Adrenal gland (tissue), 12 donors: Measurements from ENCODE around the gene KCNJ9. TPM values are rescaled to one million over a fixed set of nuclear protein-coding genes. Genes with fewer than 3 reads are reported as not detected.
"Not testable (repeated sequence)": the region's sequence is repeated elsewhere in the genome, so short reads cannot be mapped to it uniquely, and the experiment has no call there.

Source experiments
- DNase-seq, 7 donors: peaks; one replicate each; pipeline ENCODE4 v3.0.0-alpha.2; 2019 to 2020
- H3K27ac ChIP-seq, 5 donors: fragments of 200-600 bp; sonication (generic) in 4 of 5; 1 replicate in 3 of 5; 2 replicates in 2 of 5; pipeline versions ENCODE4 v1.5.1 to v1.8.0; 2016 to 2020; ENCODE audit warnings: mild to moderate bottlenecking in 1 of 5
- H3K27me3 ChIP-seq: fragments of 200-600 bp; 2 replicates; pipeline ENCODE4 v1.8.0; 2021
- H3K36me3 ChIP-seq, 2 donors: fragments of 200-600 bp; replicated peaks in 1 of 2; 1 replicate in 1 of 2; 2 replicates in 1 of 2; pipeline versions ENCODE4 v1.5.1 to v1.8.0; 2018 to 2022
- H3K4me1 ChIP-seq, 2 donors: fragments of 200-600 bp; replicated peaks in 1 of 2; 1 replicate in 1 of 2; 2 replicates in 1 of 2; pipeline versions ENCODE4 v1.5.1 to v1.8.0; 2018 to 2021
- H3K4me3 ChIP-seq, 4 donors: fragments of 200-600 bp; sonication (generic) in 3 of 4; one replicate each; pipeline ENCODE4 v1.5.1; 2016 to 2018
- H3K9me3 ChIP-seq, 3 donors: fragments of 200-600 bp; sonication (generic) in 1 of 3; replicated peaks in 1 of 3; 1 replicate in 2 of 3; 2 replicates in 1 of 3; pipeline versions ENCODE4 v1.5.1 to v1.8.0; 2016 to 2021
- POLR2A ChIP-seq, 2 donors: fragments of 450-650 bp; IDR thresholded peaks; one replicate each; pipeline ENCODE4 v1.6.1; 2017; ENCODE audit warnings: antibody characterized with exemption in 2 of 2, mild to moderate bottlenecking in 2 of 2, moderate library complexity in 1 of 2
- WGBS, 4 donors: extraction: QIAGEN DNeasy Blood & Tissue Kit in 2 of 4; methylation state at CpG; one replicate each; pipeline versions ENCODE4 v1.1.5 to v1.1.7; 2013 to 2017; 5-methylcytosine and 5-hydroxymethylcytosine counted together
- intact Hi-C, 2 donors: fragments of 100-400 bp; cut with DNase I; formaldehyde crosslinking; loops; one replicate each; pipeline versions ENCODE4 v1.14.1 to v1.15.0; 2022 to 2023
- polyA plus RNA-seq, 3 donors: library from polyadenylated mRNA; stranded (reverse); fragments of 200-250 nt in 2 of 3; fragments of 350-450 nt in 1 of 3; fragmentation: Illumina TruSeq in 1 of 3; extraction: RNeasy Lipid Tissue Mini Kit (QIAGEN cat#74804) in 1 of 3; gene quantifications; one replicate each; pipeline ENCODE4 v1.2.3, GENCODE V29; 2013 to 2014
- total RNA-seq, 9 donors: library from RNA; depleted of rRNA in 4 of 9; stranded (reverse); fragments of >200 nt in 4 of 9; fragments of 120-200 nt in 1 of 9; fragmentation: NEBNext Ultra II Directional in 1 of 9; extraction: Animal tissue kit (Norgen Biotek cat#: 25700) in 1 of 9; gene quantifications; one replicate each; pipeline versions ENCODE4 v1.1.0 to v1.2.4, GENCODE V29; 2013 to 2023
- TF ChIP-seq, protein P1 (sequence below), 6 experiments: fragments of 450-650 bp in 4 of 6; fragments of 200-600 bp in 2 of 6; sonication (generic) in 1 of 6; IDR thresholded peaks; 1 replicate in 5 of 6; 2 replicates in 1 of 6; pipeline versions ENCODE4 v1.5.1 to v1.8.0; 2016 to 2021; ENCODE audit warnings: antibody characterized with exemption in 6 of 6, mild to moderate bottlenecking in 2 of 6, moderate library complexity in 1 of 6
- donor health status: healthy with polysubstance abuse.
- donor health status: Bipolar disorder and iron deficiency.
- donor health status: DM: yes; HTN: yes; CAD: no.
- donor health status: DM: no; HTN: no; CAD: no.
- donor health status: DM: no; HTN: no; CAD: no.
- donor health status: DM: yes; HTN: yes; CAD: no.

The KCNJ9 gene
- total and polyA plus RNA-seq, 12 donors, result 0.14 to 1.1 (median 0.22) TPM; not detected in 6

DNA sequence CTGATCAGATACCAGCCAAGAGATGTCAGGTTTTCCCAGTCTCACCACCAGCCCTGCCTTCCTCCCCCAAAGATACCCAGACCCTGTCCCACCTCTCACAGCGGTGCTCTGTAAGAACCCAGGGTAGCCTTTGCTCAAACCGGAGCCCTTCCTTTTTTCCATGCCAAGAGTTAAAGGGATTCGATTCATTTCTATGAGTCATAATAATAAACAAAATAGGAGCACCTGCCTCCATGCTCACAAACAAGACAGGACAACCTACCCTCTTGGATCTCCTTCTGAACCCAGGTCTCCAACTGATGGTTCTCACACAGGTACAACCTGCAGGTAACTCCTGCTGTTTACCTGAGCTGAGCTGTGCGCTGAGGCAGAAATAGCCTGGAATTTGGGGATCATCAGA, 28.3 kb downstream of the KCNJ9 start:
- no peak for DNase-seq
- H3K4me1 ChIP-seq, result no peaks in the 10 kb centered on the region
- no peak for TF ChIP-seq POLR2A (IDR thresholded peaks at IDR 0.05)
- TF ChIP-seq, protein P1, sequence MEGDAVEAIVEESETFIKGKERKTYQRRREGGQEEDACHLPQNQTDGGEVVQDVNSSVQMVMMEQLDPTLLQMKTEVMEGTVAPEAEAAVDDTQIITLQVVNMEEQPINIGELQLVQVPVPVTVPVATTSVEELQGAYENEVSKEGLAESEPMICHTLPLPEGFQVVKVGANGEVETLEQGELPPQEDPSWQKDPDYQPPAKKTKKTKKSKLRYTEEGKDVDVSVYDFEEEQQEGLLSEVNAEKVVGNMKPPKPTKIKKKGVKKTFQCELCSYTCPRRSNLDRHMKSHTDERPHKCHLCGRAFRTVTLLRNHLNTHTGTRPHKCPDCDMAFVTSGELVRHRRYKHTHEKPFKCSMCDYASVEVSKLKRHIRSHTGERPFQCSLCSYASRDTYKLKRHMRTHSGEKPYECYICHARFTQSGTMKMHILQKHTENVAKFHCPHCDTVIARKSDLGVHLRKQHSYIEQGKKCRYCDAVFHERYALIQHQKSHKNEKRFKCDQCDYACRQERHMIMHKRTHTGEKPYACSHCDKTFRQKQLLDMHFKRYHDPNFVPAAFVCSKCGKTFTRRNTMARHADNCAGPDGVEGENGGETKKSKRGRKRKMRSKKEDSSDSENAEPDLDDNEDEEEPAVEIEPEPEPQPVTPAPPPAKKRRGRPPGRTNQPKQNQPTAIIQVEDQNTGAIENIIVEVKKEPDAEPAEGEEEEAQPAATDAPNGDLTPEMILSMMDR (IDR thresholded peaks at IDR 0.05), result no peak
- no peaks in the 10 kb centered on the region for H3K27me3 ChIP-seq
- no peak overlapping the region for H3K27ac ChIP-seq
- 50 to 59% (median 56%) methylated on average over 4 of the region's 4 CpGs for WGBS, 4 donors
- H3K9me3 ChIP-seq, result no peaks in the 10 kb centered on the region
- no peaks in the 10 kb centered on the region for H3K36me3 ChIP-seq
- H3K4me3 ChIP-seq, result no peak overlapping the region
- intact Hi-C loops, result loop anchor here in 1 of 2 donors (10.0 kb wide), 1 partner anchor 145 kb away; no protein-coding TSS in a partner anchor

DNA sequence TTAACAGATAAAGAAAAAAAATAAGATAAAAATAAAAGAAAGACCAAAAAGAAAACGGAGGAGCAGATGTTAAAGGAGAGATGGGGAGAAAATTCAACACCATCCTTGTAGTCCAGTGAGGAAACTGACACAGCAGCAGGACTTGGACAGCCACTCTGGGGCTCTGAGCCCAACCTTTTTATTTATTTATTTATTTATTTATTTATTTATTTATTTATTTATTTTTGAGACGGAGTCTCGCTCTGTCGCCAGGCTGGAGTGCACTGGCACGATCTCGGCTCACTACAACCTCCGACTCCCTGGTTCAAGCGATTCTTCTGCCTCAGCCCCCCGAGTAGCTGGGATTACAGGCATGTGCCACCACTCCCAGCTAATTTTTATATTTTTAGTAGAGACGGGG, 30.1 kb downstream of the KCNJ9 start:
- WGBS, 4 donors, result 87 to 90% (median 89%) methylated on average over 9 to 10 of the region's 10 CpGs
- H3K4me1 ChIP-seq, intact Hi-C loops, H3K4me3 ChIP-seq, H3K36me3 ChIP-seq, H3K27ac ChIP-seq, DNase-seq, H3K9me3 ChIP-seq, H3K27me3 ChIP-seq: not testable (repeated sequence)

DNA sequence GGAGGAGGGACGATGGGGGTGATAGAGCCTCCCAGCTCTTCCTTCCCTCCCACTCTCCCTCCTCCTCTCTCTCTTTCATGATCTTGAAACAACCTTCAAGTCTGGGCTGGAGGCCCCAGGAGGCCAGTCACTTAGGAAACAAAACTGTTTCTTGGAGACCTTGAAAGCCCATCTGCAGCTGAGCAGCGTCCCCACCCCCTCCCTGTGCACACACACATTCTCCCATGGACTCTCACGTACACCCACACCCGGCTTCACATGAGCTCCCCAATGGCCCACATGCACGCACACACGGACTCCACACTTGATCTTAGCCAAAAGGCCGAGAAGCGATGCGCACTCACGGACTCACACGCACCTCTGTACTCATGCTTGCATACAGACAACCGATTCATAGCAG, 31.0 kb downstream of the KCNJ9 start:
- intact Hi-C loops, result no loop called here
- H3K4me3 ChIP-seq, result no peak overlapping the region
- no peaks in the 10 kb centered on the region for H3K4me1 ChIP-seq
- no peak for DNase-seq
- H3K27me3 ChIP-seq, result no peaks in the 10 kb centered on the region
- no peak overlapping the region for H3K27ac ChIP-seq
- TF ChIP-seq, protein P1 (IDR thresholded peaks at IDR 0.05), result no peak
- TF ChIP-seq POLR2A (IDR thresholded peaks at IDR 0.05), result no peak
- no peaks in the 10 kb centered on the region for H3K9me3 ChIP-seq
- no peaks in the 10 kb centered on the region for H3K36me3 ChIP-seq
- WGBS, 4 donors, result 75 to 82% (median 79%) methylated on average over 2 to 12 of the region's 12 CpGs

DNA sequence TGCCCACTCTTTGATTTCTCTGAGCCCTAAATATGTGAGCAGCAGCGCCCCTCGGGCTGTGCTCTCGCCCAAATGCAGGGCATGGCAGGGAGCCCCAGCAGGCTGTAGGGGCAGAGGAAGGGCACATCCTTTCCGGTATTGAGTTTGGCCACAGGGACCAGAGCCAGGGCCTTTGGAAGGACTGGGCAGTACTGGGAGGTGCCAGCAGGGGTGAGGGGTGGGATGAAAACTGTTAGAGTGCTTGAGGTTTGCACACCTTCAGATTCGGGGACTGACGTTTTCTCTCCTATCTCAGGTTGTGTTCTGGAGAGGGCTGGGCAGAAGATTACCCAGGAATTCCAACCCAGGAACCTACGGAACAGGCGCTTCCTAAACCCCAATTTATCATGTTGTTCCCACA, 32.1 kb downstream of the KCNJ9 start:
- TF ChIP-seq POLR2A (IDR thresholded peaks at IDR 0.05), result no peak
- TF ChIP-seq, protein P1 (IDR thresholded peaks at IDR 0.05), result no peak
- 82 to 90% (median 86%) methylated on average over 7 to 8 of the region's 8 CpGs for WGBS, 4 donors
- no peaks in the 10 kb centered on the region for H3K36me3 ChIP-seq
- no peak for DNase-seq
- no peaks in the 10 kb centered on the region for H3K27me3 ChIP-seq
- H3K4me3 ChIP-seq, result no peak overlapping the region
- intact Hi-C loops, result no loop called here
- no peaks in the 10 kb centered on the region for H3K9me3 ChIP-seq
- H3K27ac ChIP-seq, result no peak overlapping the region
- no peaks in the 10 kb centered on the region for H3K4me1 ChIP-seq

DNA sequence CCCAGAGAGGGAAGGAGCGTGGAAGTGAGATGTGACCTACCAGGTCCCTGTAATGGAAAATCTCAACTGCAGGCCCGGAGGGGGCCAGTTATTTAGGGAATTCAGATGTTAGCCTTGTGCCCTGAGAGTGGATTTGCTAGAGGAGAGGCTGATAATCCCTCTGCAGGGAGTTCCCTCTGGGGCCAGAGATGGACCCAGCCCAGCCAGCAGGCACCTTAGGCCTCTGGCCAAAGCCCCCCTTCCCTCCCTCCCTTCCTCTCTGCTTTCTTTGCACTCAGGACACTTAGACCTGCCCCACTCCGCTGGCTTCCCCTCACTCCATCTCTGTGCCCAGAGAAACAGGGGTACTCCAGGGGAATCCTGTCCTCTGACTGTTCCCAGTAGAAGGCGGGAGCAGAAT, 32.7 kb downstream of the KCNJ9 start:
- Histone ChIP-seq H3K36me3 (no peaks in the 10 kb centered on the region), H3K4me3 (no peak overlapping the region), H3K27ac (no peak overlapping the region), H3K9me3 (no peaks in the 10 kb centered on the region), H3K4me1 (no peaks in the 10 kb centered on the region), H3K27me3 (no peaks in the 10 kb centered on the region)
- intact Hi-C loops, result no loop called here
- DNase-seq, result no peak
- WGBS, 4 donors, result 82 to 87% (median 85%) methylated on average over 3 to 4 of the region's 4 CpGs
- no peak for TF ChIP-seq POLR2A (IDR thresholded peaks at IDR 0.05)
- TF ChIP-seq, protein P1 (IDR thresholded peaks at IDR 0.05), result no peak
